RWPE1 (cell line): ENCODE measurements around the gene TIAL1.

Source experiments
- CTCF ChIA-PET: fragments of 350-600 bp; sonication (Branson Sonifier 250); formaldehyde crosslinking; extraction: SDS; loops from one replicate; lab custom pipeline; 2021; lab: Yijun Ruan, JAX
- POLR2A ChIA-PET: fragments of 400-600 bp; formaldehyde crosslinking; extraction: SDS; loops from one replicate; lab custom pipeline; 2020; ENCODE audit warnings: antibody characterized with exemption; ENCODE audit not compliant: low non-redundant PET; lab: Yijun Ruan, JAX
- DNase-seq: peaks from one replicate; pipeline ENCODE4 v3.0.0; 2012; ENCODE audit warnings: low spot score
- H3K27ac ChIP-seq: fragments of 450-650 bp; 2 replicates; pipeline ENCODE4 v1.5.1; 2017
- CTCF ChIP-seq: fragments of 450-650 bp; conservative IDR thresholded peaks from 2 replicates; pipeline ENCODE4 v1.5.1; 2017; ENCODE audit warnings: low read depth, mild to moderate bottlenecking

TIAL1 gene

GRCh38 chr10:119526621-119527592 is 69.9 kb downstream of the TIAL1 start:
- no peak overlapping the region for H3K27ac ChIP-seq
- TF ChIP-seq CTCF = no peak
- CTCF ChIA-PET = no interaction called here
- POLR2A ChIA-PET = no interaction called here
- no peak for DNase-seq

- ChIA-PET POLR2A (no interaction called here), CTCF (no interaction called here)
- no peak for TF ChIP-seq CTCF
- no peak for DNase-seq
- H3K27ac ChIP-seq = no peak overlapping the region
Observed at GRCh38 chr10:119526149-119526548, 70.6 kb downstream of the TIAL1 start.

GRCh38 chr10:119525116-119525515 is 71.6 kb downstream of the TIAL1 start:
- no peak for TF ChIP-seq CTCF
- no peak for DNase-seq
- H3K27ac ChIP-seq = no peak overlapping the region
- ChIA-PET POLR2A (interaction anchor here (0.8 kb wide), 1 partner anchor 131 kb away, joined by 3 read pairs; no protein-coding TSS in a partner anchor), CTCF (interaction anchor here (0.6 kb wide), 2 partner anchors 286 to 956 kb away, joined by 3 to 4 read pairs; no protein-coding TSS in a partner anchor)

- H3K27ac ChIP-seq = no peak overlapping the region
- ChIA-PET CTCF (interaction anchor here (0.6 kb wide), 2 partner anchors 11 to 286 kb away, joined by 3 to 4 read pairs; no protein-coding TSS in a partner anchor), POLR2A (interaction anchor here (0.8 kb wide), 1 partner anchor 131 kb away, joined by 3 read pairs; no protein-coding TSS in a partner anchor)
- TF ChIP-seq CTCF = no peak
- DNase-seq = no peak
Observed at GRCh38 chr10:119524720-119525070, 72.1 kb downstream of the TIAL1 start.

GRCh38 chr10:119523895-119524719 is 72.7 kb downstream of the TIAL1 start:
- H3K27ac ChIP-seq = no peak overlapping the region; the same call in 1 of the 2 replicates
- ChIA-PET POLR2A (no interaction called here), CTCF (interaction anchor here (0.6 kb wide), 2 partner anchors 11 to 285 kb away, joined by 3 to 4 read pairs; no protein-coding TSS in a partner anchor)
- no peak for TF ChIP-seq CTCF
- no peak for DNase-seq
